Measurements from ENCODE around the gene FLYWCH1.

- TF ChIP-seq CTCF (IDR thresholded peaks at IDR 0.05) (no peak), POLR2A (IDR thresholded peaks at IDR 0.05) (no peak), EP300 (IDR thresholded peaks at IDR 0.05) (no peak), POLR2AphosphoS5 (IDR thresholded peaks at IDR 0.05) (no peak)
Observed at GRCh38 chr16:2996298-2996697, 84.6 kb downstream of the FLYWCH1 start.
